Adrenal gland (tissue), 5 donors: ENCODE results near the gene HOXD11.

Source experiments
- CTCF ChIP-seq, 6 experiments: fragments of 450-650 bp in 4 of 6; fragments of 200-600 bp in 2 of 6; sonication (generic) in 1 of 6; IDR thresholded peaks; 1 replicate in 5 of 6; 2 replicates in 1 of 6; pipeline versions ENCODE4 v1.5.1 to v1.8.0; 2016 to 2021; ENCODE audit warnings: antibody characterized with exemption in 6 of 6, mild to moderate bottlenecking in 2 of 6, moderate library complexity in 1 of 6
- POLR2A ChIP-seq, 2 donors: fragments of 450-650 bp; IDR thresholded peaks; one replicate each; pipeline ENCODE4 v1.6.1; 2017; ENCODE audit warnings: antibody characterized with exemption in 2 of 2, mild to moderate bottlenecking in 2 of 2, moderate library complexity in 1 of 2
- donor health status: DM: no; HTN: no; CAD: no.

DNA sequence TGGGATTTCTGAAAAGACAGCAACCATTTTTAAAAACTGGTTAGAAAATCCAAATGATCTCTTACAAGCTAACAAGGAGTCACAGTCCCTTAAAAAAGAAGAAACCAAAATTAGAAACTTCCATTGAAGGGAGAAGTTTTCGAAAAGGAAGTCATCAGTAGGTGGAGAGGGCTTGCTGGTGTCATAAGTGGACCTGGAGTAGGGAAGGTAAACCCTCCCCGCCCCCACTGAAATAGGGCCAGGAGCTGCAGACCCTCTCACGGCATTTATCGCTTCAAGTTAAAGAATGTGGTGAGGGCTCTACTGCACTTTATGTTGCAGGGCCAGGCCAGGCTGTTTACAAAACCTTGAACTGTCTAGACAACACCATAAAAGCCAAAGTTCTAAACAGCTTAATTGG is 2.9 kb downstream of the HOXD11 start:
- TF ChIP-seq CTCF (IDR thresholded peaks at IDR 0.05) (no peak), POLR2A (IDR thresholded peaks at IDR 0.05) (no peak)
